ENCODE results near the gene AMOTL2.

Gene AMOTL2

DNA sequence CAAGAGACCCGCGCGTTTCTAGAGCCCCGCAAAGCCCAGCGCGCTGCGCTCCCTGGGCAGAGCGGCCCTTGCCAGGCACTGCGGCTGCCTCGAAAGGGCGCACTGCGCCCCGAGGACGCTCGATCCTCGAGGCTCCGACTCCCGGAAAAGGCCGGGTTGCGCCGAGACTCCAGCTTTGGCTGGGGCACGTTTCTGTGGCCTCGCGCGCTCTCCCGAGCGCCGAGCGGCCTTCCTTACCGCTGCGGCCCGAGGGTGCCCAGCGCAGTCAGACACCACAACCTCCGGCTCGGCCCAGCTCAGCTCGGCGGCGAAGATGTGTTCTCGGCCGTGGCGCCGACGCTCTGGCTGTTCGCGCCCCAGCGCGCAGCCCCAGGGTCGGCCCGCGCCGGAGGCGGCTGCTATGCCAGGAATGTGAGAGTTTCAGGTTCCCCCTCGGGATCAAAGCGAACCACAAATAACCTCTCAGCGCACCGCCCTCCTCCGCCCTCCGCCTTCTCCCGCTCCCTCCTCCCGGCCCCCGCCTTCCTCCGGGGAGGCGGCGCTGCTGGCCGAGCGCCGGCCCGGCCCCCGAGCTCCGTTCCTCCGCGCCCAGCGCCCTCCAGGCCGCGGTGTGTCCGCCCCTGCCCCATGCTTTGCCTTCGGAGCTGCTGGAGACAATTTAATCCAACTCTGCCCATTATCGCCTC lies at the start of gene AMOTL2:
Gene AMOTL2, minus strand, starts transcription at position 343 of the 686 bp plus-strand sequence. CDS start 3,014 bp downstream, outside the sequence.
- peak; percentile 13 for DNase-seq

DNA sequence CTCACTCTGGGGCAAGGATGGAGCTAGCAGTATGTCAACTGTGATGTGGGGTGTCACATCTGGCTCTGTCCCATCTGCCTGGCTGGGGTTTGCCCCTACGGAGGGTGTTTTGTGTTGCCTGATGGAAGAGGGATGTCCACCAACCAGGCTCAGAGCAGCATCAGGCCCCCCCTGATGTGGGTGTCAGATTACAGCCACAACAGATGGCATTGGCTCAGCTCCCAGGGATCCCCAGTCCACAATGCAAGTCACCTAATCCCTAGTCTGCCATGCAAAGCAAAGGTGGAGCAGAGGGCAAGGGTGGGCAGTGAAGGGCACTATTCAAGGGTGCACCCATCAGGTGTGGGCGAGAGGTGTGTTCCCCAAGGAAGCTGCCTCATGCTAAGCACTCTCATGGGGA lies 48.9 kb upstream of the AMOTL2 start:
- DNase-seq = no peak

DNA sequence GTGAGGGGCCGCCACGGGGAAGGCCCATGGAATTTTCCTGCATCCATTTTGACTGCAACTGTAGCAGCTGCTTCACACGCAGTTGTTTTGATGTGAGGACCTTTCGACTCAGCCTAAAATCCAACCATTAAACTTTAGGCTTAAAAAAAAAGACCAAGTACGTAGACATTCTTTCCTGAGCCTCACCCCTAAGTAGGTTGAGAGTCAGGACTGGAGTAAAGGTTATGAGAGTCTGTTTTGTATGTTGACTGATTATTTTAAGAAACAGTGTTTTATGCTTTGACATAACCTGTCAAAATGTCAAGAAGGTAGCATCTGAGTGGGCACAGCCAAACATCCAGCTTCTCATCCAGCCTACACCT lies 45.7 kb upstream of the AMOTL2 start:
- DNase-seq = no peak

DNA sequence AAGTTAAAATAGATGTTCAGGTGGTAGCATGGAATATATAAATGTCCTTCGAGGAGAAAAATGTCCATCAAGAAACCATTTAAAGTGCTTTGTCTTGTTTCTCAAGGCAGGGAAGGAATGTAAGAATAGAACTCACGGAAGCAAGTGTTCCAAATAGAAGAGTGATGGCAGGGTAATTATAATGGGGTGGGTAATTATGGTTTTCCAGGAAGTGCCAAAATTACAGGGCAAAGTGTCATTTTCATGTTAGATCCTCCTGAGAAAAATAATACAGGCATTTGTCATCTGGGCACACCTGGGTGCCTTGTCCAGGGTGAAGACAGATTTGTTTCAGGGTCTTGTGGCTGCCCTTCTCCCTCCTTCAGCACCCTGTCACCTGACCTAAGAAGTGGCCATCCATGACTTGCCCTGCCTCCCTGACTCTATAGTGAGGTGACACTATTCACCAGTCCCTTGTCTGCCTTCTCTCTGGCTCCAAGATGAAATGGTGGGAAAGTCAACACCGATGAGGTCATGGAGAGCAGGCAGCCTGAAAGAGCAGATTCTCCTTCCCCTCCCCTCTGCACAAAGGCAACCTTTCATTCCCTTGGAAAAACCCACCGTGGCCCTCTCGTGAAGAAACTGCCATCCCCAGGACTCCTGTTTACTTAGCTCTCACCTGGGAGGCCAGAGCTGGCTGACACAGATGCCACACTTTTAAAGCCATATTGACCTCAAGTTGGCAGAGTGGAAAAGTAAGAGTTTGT lies 45.1 kb upstream of the AMOTL2 start:
- DNase-seq = no peak

DNA sequence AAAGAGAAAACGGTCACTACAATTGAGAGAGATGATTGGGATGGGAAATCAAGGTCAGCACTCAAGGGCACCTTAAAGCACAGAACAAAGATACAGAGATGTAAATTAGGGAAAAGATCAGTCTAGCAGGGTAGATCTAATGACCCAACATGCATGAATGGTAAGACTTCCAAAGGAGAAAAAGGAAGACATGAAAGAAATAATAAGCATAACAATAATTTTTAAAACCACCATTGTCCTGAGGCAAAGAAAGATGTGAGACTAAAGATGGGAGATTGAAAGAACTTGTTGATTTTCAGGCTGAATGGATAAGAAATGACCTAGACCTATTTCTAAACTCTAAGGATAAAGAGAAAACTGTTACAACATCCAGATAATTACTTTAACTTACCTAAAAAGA lies 34.8 kb upstream of the AMOTL2 start:
- DNase-seq = no peak

DNA sequence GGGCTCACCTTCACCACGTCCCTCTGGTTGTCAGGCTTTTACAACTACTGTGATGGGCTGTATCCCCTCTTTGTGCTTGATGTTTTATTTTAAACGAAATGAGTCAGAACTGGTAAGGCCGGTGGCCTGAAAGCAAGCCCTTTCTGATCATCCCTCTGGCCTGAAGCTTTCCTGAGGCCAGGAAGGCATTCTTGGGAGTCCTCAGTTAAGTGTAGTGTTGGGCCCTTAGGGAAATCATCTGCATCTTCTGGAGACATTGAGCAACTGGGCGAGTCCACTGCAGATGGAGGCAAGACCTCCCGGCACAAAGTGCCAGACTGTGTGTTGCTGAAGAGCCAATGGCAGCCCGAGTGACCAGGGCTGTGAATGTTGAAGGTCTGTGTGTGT lies 33.0 kb upstream of the AMOTL2 start:
- no peak for DNase-seq

DNA sequence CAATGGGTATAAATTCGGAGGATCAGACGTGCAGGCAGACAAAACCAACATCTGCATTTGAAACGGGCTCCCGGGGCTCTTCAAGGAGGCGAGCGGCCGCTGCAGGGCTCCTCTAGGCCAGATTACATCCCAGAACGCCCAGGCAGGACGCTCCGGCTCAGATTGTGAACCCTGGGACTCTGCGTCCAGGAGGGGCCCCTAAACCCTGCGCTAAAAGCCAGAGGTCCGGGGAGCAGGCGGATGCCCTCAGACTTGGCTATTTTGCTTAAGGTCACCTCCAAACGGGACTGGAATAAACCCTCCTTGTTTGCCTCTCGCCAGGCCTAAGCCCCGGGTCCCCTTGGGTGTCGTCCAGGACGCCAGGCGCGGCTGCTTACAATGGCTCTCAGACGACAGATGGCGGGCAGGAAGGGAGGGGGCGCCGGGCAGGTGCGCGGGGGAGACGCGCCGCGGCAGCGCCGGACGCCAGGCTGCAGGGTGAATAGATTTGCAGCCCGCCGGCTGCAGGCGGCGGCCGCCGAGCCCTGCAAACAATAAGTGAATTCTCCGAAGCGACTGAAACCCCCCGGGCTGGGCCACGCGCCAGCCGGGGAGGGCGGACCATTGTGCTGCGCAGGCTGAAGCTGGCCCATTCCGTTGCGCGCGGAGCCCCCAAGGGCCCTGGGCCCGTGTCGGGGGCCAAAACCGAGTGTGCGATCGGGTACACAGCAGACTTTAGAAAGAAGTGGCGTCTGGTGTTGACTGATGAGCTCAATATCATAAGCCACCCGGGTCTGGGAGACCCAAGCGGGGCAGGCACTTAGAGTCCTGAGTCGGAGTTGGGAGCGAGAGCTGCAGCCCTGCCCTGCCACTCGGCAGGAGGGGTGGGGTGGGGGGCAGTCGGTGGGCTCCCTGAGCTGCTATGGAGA lies 32.3 kb upstream of the AMOTL2 start:
- no peak for DNase-seq

DNA sequence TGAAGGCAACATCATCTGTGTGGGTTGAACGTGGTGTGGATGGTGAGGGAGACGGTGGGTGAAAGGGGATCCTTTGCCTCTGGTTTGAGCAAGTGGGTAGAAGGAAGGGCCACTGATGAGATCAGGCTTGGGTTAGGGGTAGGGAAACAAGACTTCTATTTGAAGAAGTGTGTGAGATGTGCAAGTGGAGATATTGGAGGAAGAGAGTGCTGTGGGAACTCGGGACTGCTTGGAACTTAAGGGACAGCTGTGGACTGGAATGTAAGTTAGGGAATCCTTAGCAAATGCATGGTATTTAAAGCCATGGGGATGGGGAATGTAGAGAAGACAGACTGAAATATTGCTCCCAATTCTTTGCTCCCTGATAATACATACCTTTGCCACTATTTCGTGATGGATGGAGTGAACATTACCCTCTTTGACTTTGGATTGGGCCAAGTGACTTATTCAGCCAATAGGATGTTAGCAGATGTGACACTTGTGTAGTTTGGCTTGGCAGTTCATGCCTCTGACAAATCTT lies 30.2 kb upstream of the AMOTL2 start:
- DNase-seq = no peak

DNA sequence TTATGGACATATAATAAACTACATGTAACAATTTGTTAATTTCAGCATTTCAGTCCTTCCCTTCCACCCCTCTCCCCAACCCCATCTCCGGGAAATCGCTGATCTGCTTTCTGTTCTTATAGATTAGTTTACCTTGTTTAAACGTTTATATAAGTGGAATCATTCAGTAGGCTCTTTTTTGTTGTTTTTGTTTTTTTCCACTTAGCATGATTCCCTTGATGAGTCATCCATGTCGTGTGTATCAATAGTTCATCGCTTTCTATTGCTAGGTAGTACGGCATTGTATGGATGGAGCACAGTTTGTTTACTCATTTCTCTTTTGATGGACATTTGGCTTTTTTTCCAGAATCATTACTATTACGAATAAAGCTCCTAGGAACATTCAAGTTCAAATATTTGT lies 23.5 kb upstream of the AMOTL2 start:
- DNase-seq = no peak

DNA sequence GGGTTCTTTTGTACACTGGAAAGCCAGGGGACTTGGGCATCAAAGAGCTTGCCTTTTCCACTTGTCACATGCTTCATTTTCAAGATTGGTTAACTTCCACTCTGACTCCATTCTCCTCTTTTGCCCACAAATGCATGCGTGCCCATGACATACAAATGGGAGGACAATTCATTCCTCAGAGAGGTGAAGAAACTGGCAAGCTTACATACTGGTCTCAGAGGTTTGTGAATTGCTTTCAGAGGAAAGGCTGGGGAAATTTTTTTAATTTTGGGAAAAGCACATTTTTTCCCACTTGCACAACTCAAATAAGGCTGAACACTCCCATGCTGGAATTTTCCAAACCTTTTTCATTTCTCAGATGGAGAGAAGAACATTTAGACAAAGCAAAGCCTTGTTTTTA lies 20.9 kb upstream of the AMOTL2 start:
- no peak for DNase-seq

DNA sequence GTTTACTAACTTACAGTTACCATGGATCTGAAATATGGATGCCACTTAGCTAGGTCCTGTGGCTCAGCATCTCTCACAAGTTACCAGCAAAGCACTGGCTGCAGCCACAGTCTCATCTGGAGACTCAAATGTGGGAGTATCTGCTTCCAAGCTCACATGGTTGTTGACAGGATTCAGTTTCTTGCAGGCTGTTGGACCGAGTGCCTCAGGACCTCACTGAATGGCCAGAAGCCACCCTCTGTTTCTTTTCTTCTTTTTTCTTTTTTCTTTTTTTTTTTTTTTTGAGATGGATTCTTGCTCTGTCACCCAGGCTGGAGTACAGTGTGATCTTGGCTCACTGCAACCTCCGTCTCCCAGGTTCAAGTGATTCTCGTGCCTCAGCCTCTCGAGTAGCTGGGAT lies 20.1 kb upstream of the AMOTL2 start:
- DNase-seq = no peak

DNA sequence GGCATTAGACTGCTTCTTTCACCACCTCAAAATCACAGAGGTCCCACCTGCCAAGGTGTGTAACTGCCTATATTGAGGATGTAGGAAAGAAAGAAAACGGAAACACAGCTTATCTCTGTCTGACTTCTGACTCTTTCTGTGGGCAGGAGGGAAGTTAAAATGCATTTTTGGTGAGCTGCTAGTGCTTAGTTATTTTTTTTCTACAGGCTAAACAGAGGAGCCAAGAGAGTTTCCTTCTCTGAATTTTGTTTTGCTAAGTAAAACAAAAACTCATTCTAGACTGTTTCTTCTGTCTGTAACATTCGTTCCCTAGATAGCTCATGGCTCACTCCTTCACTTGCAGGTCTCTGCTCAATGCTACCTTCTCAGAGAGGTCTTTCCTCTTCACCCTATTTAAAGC lies 18.8 kb upstream of the AMOTL2 start:
- DNase-seq = no peak

DNA sequence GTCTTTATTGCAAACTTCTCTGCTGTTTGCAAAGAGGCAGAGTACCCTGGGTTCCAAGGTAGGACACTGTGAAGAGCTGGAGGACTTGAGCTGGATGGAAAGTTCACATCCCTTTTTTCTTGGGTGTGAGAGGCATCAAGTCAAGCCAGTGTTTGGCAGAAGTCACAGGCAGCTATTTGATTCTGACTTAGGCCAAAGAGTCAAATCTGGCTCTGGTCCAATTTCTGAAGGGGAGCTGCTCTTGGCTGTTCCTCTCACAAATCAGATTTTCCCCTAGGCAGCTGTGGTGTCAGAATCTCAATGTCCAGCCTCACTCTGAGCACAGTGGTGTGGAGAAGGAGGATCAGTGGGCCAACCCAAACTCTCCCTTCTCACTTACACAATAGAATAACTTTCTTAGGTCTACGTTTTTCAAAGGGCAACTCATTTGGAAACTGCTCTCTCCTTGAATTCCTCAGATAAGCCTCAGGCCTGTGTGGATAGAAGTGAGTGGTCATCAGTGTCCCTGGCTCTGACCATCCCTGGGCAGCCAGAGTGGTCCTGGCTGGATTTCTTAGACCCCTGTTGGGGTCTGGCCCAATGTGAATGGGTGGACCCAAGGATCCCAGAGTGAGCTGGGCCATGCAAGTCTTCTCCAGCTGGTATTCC lies 18.2 kb upstream of the AMOTL2 start:
- DNase-seq = no peak

DNA sequence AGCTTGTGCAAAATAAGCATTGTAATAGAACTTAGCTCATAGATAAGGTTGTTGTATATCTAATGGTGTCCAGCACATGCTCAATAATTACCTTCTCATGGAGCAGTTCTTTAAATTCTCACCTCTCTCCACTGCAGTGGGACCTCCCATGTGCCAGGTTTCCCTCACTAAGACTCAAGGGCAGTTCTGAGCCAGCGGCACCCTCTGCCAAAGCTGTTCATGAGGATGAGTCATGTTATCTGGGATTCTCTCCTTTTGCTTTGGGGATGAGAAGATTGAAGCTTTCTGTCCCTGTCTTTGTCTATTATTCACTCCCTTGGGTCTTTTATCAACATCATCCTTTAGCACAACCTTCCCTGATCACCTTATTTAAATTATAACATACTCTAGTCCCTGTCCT lies 15.6 kb upstream of the AMOTL2 start:
- no peak for DNase-seq

DNA sequence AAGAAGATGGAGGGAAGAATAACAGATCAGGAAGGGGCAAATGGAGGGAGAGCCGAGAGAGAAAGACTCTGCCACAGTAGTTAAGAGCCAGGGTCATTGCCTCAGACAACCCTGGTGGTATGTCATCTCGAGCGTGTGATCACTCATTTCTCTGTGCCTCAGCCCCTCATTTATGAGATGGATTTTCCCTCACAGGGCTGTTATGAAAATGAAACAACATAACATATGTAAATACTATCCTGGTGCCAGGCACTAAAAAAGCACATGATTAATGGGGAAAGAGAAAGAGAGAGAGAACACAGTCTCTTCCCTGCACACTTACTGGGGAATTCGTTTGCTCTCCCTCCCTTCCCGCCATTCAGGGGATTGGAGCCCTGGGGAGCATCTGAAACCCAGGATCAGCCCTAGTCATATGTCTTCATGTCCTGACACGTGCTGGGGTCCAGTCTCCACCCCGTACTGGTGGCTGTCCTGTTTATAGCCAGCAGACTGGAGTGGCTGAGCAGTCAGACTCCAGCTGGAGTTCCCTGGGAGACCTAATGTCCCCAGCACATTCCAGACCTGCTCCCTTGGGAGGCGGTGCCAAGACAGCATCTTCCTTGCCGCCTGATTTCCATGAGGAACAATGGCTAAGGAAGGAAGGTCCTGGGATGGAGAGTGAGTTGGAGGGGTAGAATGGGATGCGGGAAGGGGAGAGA lies 14.7 kb upstream of the AMOTL2 start:
- DNase-seq = no peak

DNA sequence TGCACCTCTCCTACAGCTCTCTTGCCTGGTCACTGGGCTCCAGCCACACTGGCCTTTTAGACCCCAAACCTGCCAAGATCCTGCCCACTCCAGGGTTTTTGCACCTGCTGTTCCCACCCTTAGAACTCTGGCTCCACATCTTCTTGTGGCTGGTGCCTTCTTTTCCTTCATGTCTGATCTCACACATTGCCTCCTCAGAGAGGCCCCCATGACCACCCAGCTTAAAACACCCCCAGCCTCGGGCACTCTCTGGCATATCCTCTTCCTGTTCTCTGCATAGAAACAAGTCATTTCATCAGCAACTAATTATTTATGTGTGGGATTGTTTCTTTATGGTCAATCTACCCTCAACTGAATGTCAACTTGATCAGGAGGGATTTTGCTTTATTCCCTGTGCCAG lies 14.0 kb upstream of the AMOTL2 start:
- DNase-seq = no peak

DNA sequence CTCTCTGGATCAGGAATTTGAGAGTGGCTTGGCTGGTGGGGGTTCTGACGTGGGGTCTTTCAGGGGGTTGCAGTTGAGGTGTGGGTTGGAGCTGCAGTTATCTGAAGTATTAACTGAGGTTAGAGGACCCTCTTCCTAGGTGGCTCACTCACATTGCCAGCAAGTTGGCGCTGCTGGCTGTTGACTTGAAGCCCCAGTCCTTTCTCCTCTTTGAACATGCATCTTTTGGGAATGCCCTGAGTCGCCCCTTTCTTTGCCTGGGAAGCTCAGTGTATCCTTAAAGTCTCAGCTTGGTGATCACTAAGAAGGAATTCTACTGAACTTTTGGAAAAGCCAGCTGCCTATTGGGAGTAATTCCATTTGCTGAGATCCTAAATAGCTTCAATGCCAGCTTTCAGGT lies 13.0 kb upstream of the AMOTL2 start:
- no peak for DNase-seq

DNA sequence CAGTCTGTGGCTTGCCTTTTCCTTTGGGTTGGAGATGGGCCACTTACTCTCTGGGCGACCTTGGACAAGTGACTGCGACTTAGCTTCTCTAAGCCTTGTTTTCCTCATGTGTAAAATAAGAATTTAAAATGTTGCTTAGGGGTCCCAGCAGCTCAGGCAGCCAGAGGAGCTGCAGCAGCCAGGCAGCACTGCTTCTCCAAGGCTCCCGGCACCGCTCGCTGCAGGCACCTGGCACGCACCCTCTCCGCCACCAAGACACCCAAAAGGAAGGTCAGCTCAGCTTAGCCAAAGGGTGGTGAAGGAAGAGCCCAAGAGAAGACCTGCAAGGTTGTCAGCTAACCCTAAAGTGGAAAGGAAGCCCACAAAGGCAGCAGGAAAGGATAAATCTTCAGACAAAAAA lies 10.7 kb upstream of the AMOTL2 start:
- no peak for DNase-seq

DNA sequence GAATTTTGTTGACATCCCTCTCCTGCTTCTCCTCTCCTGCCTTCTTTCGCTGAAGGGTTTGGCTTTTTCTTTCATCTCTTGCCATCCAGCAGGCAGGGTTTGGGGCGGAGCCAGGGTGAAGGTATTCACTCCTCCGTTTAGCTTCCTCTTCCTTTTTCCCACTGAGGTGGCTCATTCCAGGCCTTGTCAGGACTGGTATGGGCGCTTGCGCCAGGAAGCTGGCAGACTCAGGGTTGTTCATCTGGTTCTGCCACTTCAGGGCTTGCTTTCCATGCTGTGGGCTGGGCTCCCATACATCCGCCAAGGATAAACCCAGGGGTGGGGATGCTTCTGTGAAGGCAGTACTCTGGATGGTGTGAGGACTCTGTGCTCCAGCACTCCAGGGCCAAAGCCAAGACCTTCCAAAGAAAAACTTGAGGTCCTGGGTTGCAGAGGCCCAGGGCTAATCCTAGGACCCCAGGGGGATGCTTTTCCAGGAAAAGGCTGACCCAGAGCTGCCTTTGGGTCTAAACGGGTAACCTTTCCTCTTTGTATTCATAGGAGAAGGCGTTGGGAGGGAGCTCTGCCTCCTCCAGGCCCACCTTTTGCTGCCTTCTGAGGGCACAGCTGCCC lies 7.7 kb upstream of the AMOTL2 start:
- no peak for DNase-seq

DNA sequence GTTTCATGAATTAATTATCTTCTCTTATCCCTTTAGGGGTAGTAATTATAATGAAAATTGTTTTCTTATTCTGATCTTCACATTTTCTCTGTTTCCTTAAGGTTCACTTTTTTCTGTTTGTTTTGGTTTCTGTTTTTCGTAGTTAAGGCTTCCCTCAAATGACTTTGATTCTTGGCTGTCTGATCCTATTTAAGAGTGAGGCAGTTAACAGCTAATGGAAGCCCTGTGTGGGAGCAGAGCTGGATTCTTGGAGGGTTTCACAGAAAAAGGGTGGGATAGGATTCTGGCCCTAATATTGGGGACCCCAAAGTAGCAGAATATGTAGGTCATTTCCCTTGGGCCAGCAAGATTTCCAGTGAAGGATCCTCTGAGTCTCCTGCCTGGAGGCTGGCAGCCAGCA lies 6.8 kb upstream of the AMOTL2 start:
- no peak for DNase-seq

DNA sequence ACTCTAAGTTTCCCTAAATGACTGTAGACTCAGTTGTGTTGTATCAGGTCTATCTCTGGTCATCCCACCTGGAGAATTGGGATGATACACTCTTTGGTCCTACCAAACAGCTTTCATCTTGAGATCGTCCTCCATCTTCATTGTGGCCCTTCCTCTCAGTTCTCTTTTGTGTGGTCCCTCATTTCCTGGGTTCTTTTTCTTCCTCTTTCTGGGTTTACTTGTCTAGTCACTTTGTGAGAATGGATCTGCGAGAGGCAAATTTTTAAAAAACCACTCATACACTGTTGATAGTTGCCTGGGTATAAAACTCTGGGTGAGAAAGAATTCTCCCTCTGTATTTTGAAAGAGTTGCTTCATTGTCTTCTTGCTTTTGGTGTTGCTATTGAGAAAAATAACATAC lies 6.0 kb upstream of the AMOTL2 start:
- DNase-seq = no peak

DNA sequence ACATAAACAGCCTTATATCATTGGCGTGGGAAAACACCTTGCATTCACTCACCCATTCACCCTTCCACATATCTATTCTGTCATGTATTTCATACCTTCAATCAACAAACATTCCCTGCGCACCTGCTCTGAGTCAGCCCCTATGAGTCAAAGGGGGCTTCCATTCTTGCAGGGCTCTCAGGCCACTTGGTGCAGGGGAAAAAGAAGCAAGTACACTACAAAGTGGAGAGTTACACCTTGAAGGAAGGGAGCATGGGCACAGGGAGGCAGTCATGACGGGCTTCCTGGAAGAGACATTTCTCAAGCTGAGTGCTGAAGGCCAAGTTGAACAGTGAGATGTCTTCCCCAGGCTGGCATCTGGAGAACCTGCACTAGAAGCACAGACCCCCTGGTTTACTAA lies 4.6 kb upstream of the AMOTL2 start:
- DNase-seq = no peak

Measured in CD4-positive, alpha-beta T cell treated with Interleukin-10 for 1 hour (primary cell).